A172 (cell line): Measurements from ENCODE around the gene RALA. TPM values are rescaled to one million over a fixed set of nuclear protein-coding genes. Genes with fewer than 3 reads are reported as not detected.
"Not testable (repeated sequence)": the region's sequence is repeated elsewhere in the genome, so short reads cannot be mapped to it uniquely, and the experiment has no call there.

Experiments
- DNase-seq: peaks from one replicate; pipeline ENCODE4 v3.0.0-alpha.2; 2015; ENCODE audit warnings: low spot score
- total RNA-seq: library from RNA; depleted of rRNA; stranded (reverse); fragments of >200 nt; shearing (Covaris generic); gene quantifications from 2 replicates; pipeline ENCODE4 v1.2.3, GENCODE V29; 2014

Gene RALA
- total RNA-seq, 1 experiment from 2014 or later, result 32.4 TPM

GRCh38 chr7:39645482-39646407, 22.4 kb downstream of the RALA start:
- DNase-seq, result no peak

DNA sequence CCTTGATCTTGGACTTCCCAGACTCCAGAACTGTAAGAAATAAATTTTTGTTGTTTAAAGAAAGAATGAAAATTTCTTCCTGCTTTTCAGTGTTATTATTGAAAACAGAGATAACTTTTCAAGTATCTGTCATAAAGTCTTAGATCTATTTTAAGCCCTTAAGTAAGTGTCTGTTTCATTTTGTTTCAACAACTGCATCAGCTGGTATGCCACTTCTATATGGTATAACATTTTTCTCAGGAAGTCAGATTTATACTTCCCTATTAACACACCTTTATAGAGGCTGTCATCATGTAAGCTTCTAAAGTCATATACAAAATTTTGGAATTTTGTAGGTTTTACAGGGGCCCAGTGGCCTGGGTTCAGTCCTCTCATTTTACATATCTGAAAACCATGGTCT, 24.4 kb downstream of the RALA start:
- DNase-seq, result no peak

- DNase-seq, result no peak
Observed at GRCh38 chr7:39650676-39651075, 27.3 kb downstream of the RALA start.

DNA sequence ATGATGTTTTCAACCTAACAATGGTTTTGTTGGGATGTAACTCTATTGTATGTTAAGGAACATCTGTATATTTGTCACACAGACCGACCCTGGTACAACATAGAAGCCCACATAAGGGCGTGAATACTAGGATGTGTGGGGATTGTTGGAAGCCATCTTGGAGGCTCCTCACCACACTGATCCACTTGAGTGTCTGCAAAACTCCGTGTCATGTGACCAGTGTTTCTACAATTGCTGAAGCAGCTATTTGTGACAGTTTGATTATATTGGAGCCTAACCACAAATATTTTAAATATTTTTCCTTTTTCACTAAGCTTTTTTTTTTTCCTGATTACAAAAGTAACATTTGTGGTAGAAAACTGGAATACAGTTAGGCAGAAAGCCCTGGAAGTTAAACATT, 27.9 kb downstream of the RALA start:
- DNase-seq, result no peak

DNA sequence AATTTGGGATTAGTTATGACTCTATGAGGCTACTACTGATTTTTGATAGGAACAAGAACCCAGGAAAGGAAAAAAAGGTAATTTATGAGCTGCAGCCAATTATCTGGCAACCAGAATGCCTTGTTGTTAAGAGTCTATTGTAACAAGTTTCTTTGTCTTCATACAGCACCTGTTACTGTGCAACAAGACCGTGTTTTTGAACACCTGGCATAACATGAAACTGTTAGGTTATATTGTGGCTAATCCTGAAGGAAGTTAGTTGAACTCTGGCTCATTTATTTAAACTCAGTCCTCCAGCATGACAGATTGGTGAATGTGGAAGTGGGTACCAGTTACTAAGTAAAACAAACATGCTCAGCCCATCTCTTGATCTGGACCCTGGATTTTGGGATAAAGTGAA, 33.0 kb downstream of the RALA start:
- DNase-seq, result no peak

- DNase-seq, result no peak
Observed at GRCh38 chr7:39659356-39660013, 36.1 kb downstream of the RALA start.

GRCh38 chr7:39661960-39662359, 38.6 kb downstream of the RALA start:
- DNase-seq, result no peak

- no peak for DNase-seq
Observed at GRCh38 chr7:39663263-39663662, 39.9 kb downstream of the RALA start.

DNA sequence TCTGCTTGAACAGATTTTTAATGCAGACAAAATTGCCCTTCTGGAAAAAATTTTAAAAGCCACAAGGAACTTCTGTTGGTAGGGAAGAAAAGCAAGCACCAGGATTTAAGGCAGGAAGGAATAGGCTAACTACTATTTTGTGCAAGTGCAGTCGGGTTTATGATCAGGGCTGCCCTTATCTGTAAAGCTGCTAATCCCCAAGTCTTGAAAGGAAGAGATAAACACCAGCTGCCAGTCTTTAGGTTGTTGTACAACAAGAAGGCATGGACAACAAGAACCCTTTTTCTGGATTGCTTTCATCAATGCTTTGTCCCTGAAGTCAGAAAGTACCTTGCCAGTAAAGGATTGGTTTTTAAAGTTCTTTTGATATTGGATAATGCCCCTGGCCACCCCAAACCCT, 40.7 kb downstream of the RALA start:
- no peak for DNase-seq

- DNase-seq, result no peak
Observed at GRCh38 chr7:39664585-39664984, 41.2 kb downstream of the RALA start.

- DNase-seq, result no peak
Observed at GRCh38 chr7:39666562-39666961, 43.2 kb downstream of the RALA start.

DNA sequence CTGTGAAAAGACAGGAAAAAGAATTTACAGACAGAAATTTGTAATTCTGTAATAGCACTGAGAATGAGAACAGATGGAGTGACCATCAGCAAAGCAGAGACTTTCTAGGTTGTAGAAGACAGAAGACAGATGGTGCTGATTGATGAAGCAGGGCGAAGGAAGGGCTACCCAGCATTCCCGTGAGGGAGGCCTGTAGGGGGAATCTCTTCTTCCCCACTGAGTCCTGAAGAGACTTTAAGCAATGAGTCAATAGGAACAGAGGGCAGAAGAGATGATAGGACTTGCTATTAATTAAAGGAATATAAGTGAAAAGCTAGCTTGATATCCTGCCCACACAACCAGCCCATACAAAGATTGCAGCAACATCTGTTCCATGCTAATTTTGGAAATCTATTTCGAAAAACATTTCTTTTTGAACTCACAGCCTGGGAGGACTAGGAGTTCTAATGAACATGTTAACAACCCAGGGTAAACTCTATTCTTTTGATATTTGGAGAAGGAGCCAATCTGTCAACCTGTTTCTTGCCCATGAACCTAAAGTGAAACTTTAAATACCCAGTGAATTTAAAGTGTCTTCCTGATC, 44.1 kb downstream of the RALA start:
- DNase-seq, result no peak

DNA sequence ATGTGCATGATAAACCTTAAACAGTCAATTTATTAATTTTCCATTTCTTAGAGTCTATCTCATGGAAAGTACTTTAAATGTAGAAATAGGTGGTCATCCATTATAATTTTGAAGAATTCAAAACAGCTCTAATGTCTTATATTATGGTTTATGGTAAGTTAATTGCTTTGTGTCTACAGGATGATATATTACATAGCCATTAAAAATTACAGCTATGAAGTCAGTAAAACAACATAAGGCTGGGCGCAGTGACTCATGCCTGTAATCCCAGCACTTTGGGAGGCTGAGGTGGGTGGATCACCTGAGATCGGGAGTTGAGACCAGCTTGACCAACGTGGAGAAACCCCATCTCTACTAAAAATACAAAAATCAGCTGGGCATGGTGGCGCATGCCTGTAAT, 44.9 kb downstream of the RALA start:
- peak; percentile 57 for DNase-seq

DNA sequence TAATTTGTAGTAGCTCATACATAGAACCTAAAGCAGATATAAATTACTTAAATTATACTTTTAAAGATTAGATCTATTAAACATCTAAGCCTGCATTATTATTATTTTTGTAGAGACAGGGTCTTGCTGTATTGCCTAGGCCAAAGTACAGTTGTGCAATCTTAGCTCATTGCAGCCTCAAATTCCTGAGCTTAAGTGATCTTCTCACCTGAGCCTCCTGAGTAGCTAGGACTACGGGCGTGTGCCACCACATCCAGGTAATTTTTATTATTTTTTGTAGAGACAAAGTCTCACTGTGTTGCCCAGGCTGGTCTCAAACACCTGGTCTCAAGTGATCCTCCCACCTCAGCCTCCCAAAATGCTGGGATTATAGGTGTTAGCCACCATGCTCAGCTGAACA, 46.7 kb downstream of the RALA start:
- no peak for DNase-seq

- DNase-seq, result no peak
Observed at GRCh38 chr7:39670934-39671333, 47.6 kb downstream of the RALA start.

DNA sequence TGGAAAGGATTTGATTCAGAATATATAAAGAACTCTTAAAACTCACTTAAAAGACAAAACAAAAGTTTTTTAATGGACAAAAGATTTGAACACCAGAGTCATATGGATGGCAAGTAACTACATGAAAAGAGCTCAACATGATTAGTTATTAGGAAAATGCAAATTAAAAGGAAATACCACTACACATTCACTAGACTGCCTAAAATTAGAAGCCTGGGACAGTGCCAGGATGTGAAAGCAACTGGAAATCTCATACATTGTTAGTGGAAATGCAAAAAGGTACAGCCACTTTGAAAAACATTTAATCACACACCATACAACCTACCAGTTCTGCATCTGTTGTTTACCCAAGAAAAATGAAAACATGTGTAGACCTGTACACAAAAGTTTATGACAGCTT, 48.8 kb downstream of the RALA start:
- no peak for DNase-seq

- DNase-seq, result no peak
Observed at GRCh38 chr7:39673868-39674267, 50.5 kb downstream of the RALA start.

- DNase-seq, result no peak
Observed at GRCh38 chr7:39674406-39674805, 51.0 kb downstream of the RALA start.

DNA sequence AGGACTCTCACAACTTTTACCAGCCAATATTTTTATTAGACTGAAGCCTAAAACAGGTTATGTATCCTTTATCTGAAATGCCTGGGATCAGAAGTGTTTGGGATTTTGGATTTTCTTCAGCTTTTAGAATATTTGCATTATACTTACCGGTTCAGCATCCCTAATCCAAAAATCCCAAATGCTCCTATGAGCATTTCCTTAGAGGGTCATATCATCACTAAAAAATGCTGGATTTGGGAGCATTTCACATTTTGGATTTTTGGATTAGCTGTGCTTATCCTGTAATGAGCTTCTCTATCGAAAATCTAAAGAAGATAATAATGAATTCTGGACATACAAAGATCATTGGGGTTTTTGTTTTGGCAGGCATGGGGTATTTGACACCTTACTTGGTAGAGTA, 53.0 kb downstream of the RALA start:
- no peak for DNase-seq

- no peak for DNase-seq
Observed at GRCh38 chr7:39678930-39679709, 55.7 kb downstream of the RALA start.

GRCh38 chr7:39679874-39680273, 56.5 kb downstream of the RALA start:
- not testable (repeated sequence) for DNase-seq

DNA sequence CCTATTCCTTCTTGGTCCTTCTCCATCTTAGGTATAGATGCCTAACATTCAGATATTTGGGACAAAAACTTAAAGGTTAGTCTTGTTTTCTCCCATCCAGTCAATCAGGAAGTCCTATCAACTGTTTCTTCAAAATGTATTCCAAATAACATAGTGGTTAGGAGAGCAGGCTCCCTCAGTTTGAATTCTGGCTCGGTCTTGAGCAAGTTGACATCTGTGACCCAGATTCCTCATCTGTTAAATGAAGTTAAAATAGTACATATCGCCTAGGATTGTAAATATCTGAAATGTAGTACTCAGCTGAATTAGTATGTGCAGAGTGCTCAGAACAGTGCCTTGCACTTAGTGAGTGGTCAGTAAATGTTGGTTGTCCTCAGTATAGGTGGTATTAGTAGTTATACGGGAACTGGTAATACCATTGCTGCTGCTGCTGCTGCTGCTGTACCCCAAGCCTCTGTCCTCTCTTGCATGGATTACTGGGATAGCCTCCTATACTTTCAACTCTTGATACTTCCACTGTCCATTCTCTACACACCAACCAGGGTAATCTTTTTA, 58.6 kb downstream of the RALA start:
- DNase-seq, result no peak
